Dendritic cell treated with granulocyte-macrophage colony-stimulating factor and Interleukin-4, amounts not matched to agents 40 ng/mL and 50 ng/mL, for 4 days (primary cell): ENCODE measurements around the gene GSG1.
A peak's percentile ranks its signal among the peaks of the same experiment; 100 is the strongest.
"Not testable (repeated sequence)": the region's sequence is repeated elsewhere in the genome, so short reads cannot be mapped to it uniquely, and the experiment has no call there.

ENCODE experiments used
- H3K27ac Mint-ChIP-seq: one replicate; pipeline ENCODE4 v1.8.0; 2022; ENCODE audit warnings: mild to moderate bottlenecking, mixed read lengths
- H3K27me3 Mint-ChIP-seq: one replicate; pipeline ENCODE4 v1.8.0; 2022; ENCODE audit warnings: mild to moderate bottlenecking, mixed read lengths
- H3K36me3 Mint-ChIP-seq: one replicate; pipeline ENCODE4 v1.8.0; 2022; ENCODE audit warnings: low read depth, mixed read lengths
- H3K4me1 Mint-ChIP-seq: one replicate; pipeline ENCODE4 v1.8.0; 2022; ENCODE audit warnings: low read depth, mixed read lengths
- H3K4me3 Mint-ChIP-seq: one replicate; pipeline ENCODE4 v1.8.0; 2022; ENCODE audit warnings: mild to moderate bottlenecking, moderate library complexity, mixed read lengths
- H3K9me3 Mint-ChIP-seq: one replicate; pipeline ENCODE4 v1.8.0; 2022; ENCODE audit warnings: mixed read lengths
- intact Hi-C: fragments of 100-400 bp; cut with micrococcal nuclease; formaldehyde crosslinking; loops from one replicate; pipeline ENCODE4 v1.15.0; 2022

The GSG1 gene

DNA sequence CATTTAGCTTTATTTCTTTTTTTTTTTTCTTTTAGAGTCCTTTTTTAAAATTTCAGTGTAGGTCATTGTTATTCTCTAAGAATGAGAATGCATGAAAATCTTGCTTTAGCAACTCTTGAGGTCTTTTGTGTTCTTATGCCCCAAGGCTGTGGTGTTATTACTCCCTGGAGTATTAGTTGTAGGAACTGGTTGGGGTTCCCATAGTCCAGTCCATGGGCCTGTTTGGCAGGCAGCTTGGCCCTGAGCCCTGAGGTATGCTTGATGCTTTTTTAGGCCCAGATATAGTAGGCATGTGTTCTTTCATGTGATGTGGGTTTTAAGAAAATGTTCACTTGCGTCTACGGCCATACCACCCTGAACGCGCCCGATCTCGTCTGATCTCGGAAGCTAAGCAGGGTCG lies 57.7 kb downstream of the GSG1 start:
- intact Hi-C loops = loop anchor here (2.0 to 10.0 kb wide), 2 partner anchors 45 to 49 kb away; partner anchors contain the start of gene HEBP1
- Mint-ChIP-seq H3K9me3 (peaks cover 10% of the 10 kb centered on the region), H3K27me3 (peaks cover 16% of the 10 kb centered on the region), H3K27ac (no peak overlapping the region), H3K4me1 (peaks cover 14% of the 10 kb centered on the region), H3K4me3 (no peak overlapping the region), H3K36me3 (peaks cover 6% of the 10 kb centered on the region)

- peak overlapping the region; percentile 82 for H3K27ac Mint-ChIP-seq
- H3K27me3 Mint-ChIP-seq = peaks cover 16% of the 10 kb centered on the region
- intact Hi-C loops = loop anchor here (2.0 to 10.0 kb wide), 3 partner anchors 44 to 167 kb away; partner anchors contain the start of gene HEBP1
- peaks cover 6% of the 10 kb centered on the region for H3K36me3 Mint-ChIP-seq
- H3K4me3 Mint-ChIP-seq = peak overlapping the region; percentile 88
- peaks cover 22% of the 10 kb centered on the region for H3K4me1 Mint-ChIP-seq
- H3K9me3 Mint-ChIP-seq = peaks cover 10% of the 10 kb centered on the region
These were observed 58.6 kb downstream of the GSG1 start for GRCh38 chr12:13044906-13045299.

- Mint-ChIP-seq H3K27ac (peak within 1 kb of the TSS; percentile 82), H3K4me3 (peak within 1 kb of the TSS; percentile 88), H3K36me3 (peaks cover 6% of the 10 kb centered on the region), H3K27me3 (peaks cover 16% of the 10 kb centered on the region), H3K4me1 (peaks cover 28% of the 10 kb centered on the region), H3K9me3 (peaks cover 10% of the 10 kb centered on the region)
- intact Hi-C loops = loop anchor here (2.0 to 10.0 kb wide), 3 partner anchors 43 to 168 kb away; partner anchors contain the start of gene HEBP1
These were observed 59.2 kb downstream of the GSG1 start, which contains the start of gene FAM234B for GRCh38 chr12:13044002-13044905. Gene FAM234B (plus strand): TSS chr12:13044381. CDS start chr12:13044404, 23 bp downstream.

- no peaks in the 10 kb centered on the region for H3K9me3 Mint-ChIP-seq
- intact Hi-C loops = loop anchor here (5.0 to 10.0 kb wide), 2 partner anchors 52 to 170 kb away; no protein-coding TSS in a partner anchor
- peaks cover 6% of the 10 kb centered on the region for H3K36me3 Mint-ChIP-seq
- H3K4me3 Mint-ChIP-seq = no peak overlapping the region
- no peak overlapping the region for H3K27ac Mint-ChIP-seq
- H3K4me1 Mint-ChIP-seq = peaks cover 29% of the 10 kb centered on the region
- peaks cover 16% of the 10 kb centered on the region for H3K27me3 Mint-ChIP-seq
These were observed 60.7 kb downstream of the GSG1 start for GRCh38 chr12:13042666-13043230.

DNA sequence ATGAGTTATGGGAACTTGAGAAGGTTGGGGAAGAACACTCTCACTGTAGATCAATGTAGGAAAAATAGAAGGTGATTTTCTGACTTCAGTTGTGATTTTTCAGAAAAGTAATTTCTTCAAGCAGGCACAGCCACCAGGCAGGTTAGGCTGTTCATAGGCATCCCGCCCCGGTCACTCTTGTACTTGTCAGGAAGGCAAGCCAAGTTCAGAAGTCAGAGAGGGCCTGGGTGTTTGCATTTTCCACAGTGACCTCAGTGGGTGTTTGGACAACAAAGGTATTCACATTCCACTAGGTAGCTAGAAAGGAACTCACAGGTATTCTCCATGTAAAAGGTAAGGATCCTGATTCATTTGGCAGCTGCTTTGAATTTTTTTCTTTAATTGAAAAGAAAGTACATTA lies 62.2 kb downstream of the GSG1 start:
- Mint-ChIP-seq H3K4me1 (peaks cover 29% of the 10 kb centered on the region), H3K36me3 (peaks cover 6% of the 10 kb centered on the region), H3K4me3 (no peak overlapping the region), H3K27me3 (peaks cover 16% of the 10 kb centered on the region), H3K9me3 (no peaks in the 10 kb centered on the region), H3K27ac (peak overlapping the region; percentile 4)
- intact Hi-C loops = loop anchor here (5.0 to 10.0 kb wide), 2 partner anchors 54 to 171 kb away; no protein-coding TSS in a partner anchor

DNA sequence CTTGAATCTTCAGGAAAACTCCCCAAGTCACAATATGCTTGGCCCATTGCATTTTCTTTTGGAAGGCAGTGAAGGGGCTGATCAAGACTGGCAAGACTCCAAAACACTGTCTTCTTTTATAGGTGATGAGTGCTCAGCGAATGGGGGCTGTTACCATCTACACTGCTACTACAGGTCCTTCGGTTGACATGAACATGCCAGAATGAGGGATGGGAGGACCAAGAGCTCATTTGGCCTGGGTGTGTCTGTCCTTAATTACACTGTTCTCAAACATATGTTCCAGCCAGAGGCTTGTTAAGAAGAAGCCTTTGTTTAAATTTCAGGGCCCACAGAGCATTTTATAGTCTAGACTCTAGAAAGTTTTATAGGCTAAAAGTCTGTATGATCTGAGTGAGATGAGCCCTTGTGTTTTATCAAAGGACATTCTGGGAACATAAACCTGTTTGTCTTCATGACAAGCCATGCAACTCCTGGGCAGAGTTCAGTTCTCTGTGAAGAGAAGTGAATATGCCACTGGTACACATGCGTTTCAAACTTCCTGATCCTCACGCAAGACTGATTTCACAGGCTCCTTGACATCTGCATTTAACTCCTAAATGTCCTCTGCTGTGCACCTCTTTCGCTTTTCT lies 64.0 kb downstream of the GSG1 start:
- H3K4me3 Mint-ChIP-seq = no peak overlapping the region
- peak overlapping the region; percentile 54 for H3K27ac Mint-ChIP-seq
- peaks cover 23% of the 10 kb centered on the region for H3K4me1 Mint-ChIP-seq
- H3K27me3 Mint-ChIP-seq = peaks cover 16% of the 10 kb centered on the region
- H3K36me3 Mint-ChIP-seq = peaks cover 5% of the 10 kb centered on the region
- intact Hi-C loops = no loop called here
- H3K9me3 Mint-ChIP-seq = no peaks in the 10 kb centered on the region

DNA sequence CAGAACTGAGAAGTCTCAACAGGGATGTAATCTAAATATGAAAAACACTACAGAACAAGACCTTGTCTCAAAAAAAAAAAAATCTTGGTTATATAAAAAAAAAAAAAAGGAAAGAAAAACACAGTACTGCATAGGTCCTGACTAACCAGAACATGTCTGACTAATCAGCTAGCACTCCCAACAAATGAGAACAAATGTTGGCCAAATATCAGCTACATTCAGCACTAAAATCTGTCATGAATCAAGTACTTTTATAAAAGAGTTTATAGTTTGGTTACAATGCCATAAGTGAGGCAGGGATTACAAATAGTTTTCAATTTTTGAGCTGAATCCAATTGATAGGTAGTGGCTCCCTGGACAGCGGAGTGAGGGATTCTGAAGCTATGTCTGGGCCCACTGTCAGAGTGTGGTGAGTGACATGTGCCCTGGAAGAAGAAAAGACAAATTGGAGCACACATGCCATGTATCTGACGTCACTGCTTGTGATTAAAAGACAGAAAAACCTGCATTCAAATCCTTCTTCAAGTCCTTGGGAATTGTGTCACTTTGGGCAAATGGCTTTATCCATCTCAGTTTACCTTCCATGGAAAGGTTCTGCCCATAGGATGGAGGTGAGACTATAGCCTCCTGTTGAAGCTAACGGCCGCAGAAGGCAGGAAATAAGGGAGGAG lies 64.8 kb downstream of the GSG1 start:
- Mint-ChIP-seq H3K27ac (peak overlapping the region; percentile 54), H3K27me3 (peaks cover 12% of the 10 kb centered on the region), H3K36me3 (no peaks in the 10 kb centered on the region), H3K9me3 (no peaks in the 10 kb centered on the region), H3K4me1 (peaks cover 19% of the 10 kb centered on the region), H3K4me3 (no peak overlapping the region)
- intact Hi-C loops = no loop called here

DNA sequence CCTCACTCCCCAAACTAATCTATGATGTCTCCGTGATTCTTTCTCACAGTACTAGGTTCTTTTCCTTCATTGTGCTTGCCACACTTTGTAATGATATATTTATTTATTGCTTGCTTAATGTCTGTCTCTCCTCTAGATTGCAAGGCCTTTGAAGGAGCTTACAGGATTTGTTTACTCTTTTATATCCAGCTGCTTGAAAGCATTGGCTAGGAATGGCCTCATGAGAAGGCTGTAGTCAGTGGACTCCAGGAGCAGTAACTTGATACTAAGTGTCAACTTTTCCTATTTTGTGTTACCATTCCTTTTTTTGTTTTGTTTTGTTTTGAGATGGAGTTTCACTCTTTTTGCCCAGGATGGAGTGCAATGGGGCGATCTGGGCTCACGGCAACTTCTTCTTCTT lies 66.6 kb downstream of the GSG1 start:
- Mint-ChIP-seq H3K9me3 (no peaks in the 10 kb centered on the region), H3K4me3 (no peak overlapping the region), H3K4me1 (peaks cover 19% of the 10 kb centered on the region), H3K27me3 (peaks cover 4% of the 10 kb centered on the region), H3K36me3 (no peaks in the 10 kb centered on the region), H3K27ac (no peak overlapping the region)
- intact Hi-C loops = no loop called here

DNA sequence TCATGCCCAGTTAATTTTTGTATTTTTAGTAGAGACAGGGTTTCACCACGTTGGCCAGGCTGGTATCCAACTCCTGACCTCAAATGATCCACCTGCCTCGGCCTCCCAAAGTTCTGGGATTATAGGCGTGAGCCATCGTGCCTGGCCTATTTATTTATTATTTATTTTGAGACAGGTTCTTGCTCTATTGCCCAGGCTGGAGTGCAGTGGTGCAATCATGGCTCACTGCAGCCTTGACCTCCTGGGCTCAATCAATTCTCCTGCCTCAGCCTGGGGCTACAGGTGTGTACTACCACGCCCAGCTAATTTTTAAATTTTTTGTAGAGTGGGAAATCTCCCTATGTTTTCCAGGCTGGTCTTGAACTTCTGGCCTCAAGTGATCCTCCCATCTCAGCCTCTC lies 68.1 kb downstream of the GSG1 start:
- intact Hi-C loops, H3K27me3 Mint-ChIP-seq, H3K9me3 Mint-ChIP-seq, H3K4me3 Mint-ChIP-seq, H3K27ac Mint-ChIP-seq, H3K36me3 Mint-ChIP-seq: not testable (repeated sequence)
- peaks cover 11% of the 10 kb centered on the region for H3K4me1 Mint-ChIP-seq
